Tibial nerve (tissue), 4 donors: Measurements from ENCODE around the gene SLC23A2.

Experiments
- EP300 ChIP-seq, 2 donors: sonication (generic); formaldehyde crosslinking; IDR thresholded peaks; one replicate each; pipeline ENCODE4 v1.6.1; 2017; ENCODE audit warnings: antibody characterized with exemption in 2 of 2, mild to moderate bottlenecking in 1 of 2
- POLR2A ChIP-seq, 2 donors: fragments of 450-650 bp; IDR thresholded peaks; one replicate each; pipeline ENCODE4 v1.6.1; 2017; ENCODE audit warnings: antibody characterized with exemption in 2 of 2, mild to moderate bottlenecking in 2 of 2, moderate library complexity in 2 of 2
- TF ChIP-seq, protein P1 (sequence below), 5 experiments: fragments of 200-600 bp in 3 of 5; fragments of 450-650 bp in 2 of 5; sonication (generic) in 3 of 5; IDR thresholded peaks; one replicate each; pipeline ENCODE4 v1.5.1; 2016 to 2019; ENCODE audit warnings: antibody characterized with exemption in 5 of 5, mild to moderate bottlenecking in 3 of 5, moderate library complexity in 2 of 5

DNA sequence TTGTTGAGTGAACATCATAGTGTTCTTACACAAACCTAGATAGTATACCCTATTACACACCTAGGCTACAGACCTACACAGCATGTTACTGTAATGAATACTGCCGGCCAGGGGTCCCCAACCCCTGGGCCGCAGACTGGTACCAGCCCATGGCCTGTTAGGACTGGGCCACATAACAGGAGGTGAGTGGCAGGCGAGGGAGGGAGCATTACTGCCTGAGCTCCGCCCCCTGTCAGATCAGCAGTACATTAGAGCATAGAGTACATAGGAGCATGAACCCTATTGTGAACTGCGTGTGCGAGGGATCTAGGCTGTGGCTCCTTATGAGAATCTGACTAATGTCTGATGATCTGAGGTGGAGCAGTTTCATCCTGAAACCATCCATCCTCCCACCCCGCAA is 153.3 kb downstream of the SLC23A2 start:
- TF ChIP-seq, protein P1, sequence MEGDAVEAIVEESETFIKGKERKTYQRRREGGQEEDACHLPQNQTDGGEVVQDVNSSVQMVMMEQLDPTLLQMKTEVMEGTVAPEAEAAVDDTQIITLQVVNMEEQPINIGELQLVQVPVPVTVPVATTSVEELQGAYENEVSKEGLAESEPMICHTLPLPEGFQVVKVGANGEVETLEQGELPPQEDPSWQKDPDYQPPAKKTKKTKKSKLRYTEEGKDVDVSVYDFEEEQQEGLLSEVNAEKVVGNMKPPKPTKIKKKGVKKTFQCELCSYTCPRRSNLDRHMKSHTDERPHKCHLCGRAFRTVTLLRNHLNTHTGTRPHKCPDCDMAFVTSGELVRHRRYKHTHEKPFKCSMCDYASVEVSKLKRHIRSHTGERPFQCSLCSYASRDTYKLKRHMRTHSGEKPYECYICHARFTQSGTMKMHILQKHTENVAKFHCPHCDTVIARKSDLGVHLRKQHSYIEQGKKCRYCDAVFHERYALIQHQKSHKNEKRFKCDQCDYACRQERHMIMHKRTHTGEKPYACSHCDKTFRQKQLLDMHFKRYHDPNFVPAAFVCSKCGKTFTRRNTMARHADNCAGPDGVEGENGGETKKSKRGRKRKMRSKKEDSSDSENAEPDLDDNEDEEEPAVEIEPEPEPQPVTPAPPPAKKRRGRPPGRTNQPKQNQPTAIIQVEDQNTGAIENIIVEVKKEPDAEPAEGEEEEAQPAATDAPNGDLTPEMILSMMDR (IDR thresholded peaks at IDR 0.05) = no peak
- TF ChIP-seq EP300 (IDR thresholded peaks at IDR 0.05) (no peak), POLR2A (IDR thresholded peaks at IDR 0.05) (no peak)
